T-helper 22 cell (primary cell): ENCODE results near the gene C20orf204.

Source experiments
- DNase-seq: peaks from one replicate; pipeline ENCODE4 v3.0.0-alpha.2; 2020; ENCODE audit warnings: low read depth

The C20orf204 gene

DNA sequence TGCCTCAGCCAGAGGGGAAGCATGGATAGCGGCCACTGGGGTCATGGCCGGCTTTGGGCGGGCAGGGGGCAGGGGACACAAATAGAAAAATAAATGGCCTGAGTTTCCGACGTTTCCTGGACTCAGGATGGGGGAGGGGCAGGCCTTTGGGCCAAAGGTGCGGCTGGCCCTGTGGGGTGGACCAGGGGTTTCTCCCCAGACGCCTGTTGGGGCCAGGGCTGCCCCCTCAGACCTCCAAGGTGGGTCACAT is 20.6 kb downstream of the C20orf204 start:
- DNase-seq = no peak

DNA sequence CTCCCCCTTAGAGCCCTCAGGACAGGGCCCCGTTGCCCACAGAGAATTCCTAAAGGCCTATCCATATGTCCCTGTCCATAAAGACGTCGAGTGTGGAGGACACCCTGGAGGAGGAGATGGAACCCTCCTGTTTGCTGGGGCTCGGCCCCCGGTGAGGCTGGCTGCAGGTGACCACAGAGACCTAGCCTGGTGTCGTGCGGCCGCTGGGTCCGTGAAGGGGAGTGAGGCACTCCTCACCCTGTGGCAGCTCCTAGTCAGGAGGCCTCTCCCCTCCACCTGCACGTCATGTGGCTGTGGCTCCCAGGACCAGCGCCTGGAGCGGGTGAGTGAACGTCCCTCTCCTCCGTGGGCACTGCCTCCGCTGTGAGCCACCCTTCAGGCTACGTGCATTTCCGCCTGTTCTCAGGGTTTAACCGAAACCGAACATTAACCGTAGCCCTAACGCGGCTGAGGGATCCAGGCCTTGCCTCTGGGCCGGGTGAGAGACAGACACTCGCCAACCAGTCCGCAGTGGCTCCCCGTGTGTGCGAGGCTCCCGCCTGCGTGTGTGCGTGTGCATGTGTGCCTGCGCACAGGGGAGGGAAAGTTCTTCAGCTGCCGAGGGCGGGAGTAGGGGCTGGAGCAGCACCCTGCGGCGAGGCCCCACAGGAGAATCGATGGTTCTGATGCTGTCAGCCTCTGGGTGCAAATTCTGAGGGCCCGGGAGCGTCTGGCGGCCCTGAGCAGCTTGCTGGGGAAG is 21.1 kb downstream of the C20orf204 start:
- DNase-seq = no peak

DNA sequence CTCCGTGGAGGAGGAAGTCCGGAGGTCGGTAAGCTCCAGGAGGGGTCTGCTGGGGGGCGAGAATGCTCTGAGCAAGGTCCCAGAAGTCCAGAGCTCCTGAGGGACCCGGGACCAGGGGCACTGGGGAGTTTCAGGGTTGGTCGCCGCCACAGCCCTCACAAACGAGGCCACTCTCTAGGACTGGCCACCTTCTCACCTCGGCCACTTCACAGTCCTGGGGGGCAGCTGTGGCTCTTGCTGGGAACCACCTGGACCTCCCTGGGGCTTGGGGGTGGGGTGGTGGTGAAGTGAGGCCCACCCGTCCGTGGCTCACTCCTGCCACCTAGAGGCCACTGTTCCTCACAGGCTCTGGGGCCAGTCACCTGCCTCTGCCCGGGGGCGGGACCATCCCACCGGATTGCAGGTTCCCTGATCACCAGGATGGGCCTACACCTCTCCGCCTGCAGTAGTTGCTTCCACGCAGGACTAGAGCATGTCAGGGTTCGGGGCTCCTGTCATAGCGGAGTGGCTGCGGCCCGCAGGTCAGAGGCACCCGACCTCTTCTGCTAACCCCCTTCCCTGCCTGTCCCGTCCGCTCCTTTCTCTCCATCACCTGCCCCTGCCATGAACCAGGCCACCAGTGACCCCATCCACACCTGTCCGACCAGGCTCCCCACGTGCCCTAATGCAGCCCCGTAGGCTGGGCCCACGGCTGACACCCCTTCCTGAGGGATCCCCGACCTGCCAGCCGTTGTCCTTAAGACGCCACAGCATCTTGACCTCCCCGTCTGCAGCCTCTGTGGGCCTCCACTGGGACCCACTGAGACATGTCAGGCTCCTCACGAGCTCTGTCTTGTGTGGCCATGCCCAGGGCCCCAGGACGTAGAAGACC is 21.9 kb downstream of the C20orf204 start:
- DNase-seq = peak; percentile 43

GRCh38 chr20:64058536-64058935 is 22.6 kb downstream of the C20orf204 start:
- no peak for DNase-seq

DNA sequence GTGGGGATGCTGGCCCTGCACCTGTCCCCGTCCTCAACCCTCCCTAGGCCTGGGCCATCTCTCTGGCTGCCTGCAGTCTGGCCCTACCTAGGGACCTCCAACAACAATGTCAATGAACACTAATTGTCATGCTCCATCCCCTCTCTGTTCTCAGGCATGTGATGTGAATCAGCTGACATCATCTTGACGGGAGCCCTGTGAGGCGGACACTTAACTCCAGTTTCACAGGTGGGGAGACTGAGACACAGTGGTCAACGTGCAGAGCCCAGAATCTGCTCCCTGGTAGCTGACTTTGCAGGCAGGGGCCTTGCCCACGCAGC is 26.3 kb downstream of the C20orf204 start:
- DNase-seq = no peak

DNA sequence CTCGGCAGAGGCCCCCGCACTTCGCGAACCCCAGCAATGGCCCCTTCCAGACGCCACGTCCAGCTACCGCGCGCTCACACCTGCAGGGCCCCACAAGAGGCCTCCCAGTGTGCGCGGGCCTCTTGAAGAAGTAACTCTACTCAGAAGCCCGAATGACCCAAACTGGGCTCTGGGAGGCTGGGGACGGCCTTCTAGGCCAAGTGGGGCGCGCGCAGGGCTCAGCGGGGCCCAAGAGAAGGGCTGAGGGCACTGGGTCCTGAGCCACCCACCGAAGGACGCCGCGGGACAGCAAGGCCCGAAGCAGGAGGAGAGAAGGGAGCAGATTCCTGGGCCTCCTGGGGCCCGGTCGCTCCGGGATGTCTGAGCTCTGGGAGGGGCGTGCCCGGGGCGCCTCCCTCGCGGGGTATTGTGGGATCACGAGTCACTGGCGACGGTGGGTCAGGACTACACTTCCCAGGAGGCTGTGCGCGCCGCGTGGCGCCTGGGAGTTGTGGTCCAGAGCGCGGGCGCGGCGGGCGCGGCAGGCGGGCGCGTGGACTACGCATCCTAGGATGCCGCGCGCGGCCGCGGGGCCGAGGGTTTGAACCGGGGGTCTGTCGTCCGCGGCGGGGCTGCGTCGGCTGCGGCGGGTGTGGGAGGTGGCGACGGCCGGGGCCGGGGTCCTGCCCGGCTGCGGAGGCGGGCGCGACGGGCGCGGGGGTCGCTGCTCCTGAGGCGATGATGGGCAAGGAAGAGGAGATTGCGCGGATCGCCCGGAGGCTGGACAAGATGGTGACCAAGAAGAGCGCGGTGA is 26.8 kb downstream of the C20orf204 start, which contains the start of gene TCEA2:
TSS of gene TCEA2 (plus strand) at position 603 of the 793 bp plus-strand sequence. CDS start at position 718, 115 bp downstream.
- DNase-seq = peak; percentile 82

GRCh38 chr20:64063389-64064144 is 27.6 kb downstream of the C20orf204 start:
- no peak for DNase-seq

GRCh38 chr20:64064145-64064698 is 28.2 kb downstream of the C20orf204 start:
- DNase-seq = no peak

DNA sequence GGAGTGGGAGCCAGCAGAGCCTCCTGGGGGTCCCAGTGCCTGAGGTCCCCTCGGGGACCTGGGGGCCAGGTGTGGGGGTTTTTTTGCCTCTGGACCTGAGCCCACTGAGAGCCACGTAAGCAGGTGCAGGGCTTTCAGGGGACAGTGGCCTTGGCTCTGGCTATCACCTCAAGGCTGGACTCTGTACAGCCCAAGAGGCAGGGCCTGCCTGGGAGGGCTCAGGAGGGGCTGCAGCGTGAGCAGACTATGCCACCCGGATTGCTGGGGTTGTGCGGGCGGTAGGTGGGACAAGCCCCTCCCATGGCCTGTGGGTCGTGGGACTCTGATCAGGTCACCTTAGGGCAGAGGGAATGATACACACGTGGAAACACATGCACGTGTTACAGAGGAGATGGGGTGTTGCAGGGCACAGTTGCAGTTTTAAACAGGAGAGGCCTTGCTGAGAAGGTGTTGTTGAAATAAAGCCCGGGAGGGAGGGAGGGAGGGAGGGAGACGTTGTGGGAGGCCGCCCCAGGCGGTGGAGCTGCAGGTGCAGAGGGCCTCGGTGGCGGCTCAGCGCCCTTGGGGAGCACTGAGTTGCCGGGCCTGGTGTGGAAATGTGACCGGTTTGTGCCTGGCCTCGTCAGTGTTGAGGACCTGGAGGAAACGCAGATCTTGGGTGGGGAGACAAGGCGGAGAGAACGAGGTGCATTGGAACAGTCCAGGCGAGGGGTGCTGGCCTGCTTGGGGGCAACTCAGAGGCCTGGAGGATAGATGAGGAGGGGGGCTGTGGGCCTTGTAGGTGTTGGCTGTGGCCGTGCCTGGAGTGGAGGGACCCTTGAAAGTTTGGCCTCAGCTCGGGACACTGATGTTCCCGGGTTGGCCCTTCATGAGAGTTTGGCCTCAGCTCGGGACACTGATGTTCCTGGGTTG is 29.3 kb downstream of the C20orf204 start:
- no peak for DNase-seq

GRCh38 chr20:64065974-64066343 is 30.0 kb downstream of the C20orf204 start:
- peak; percentile 48 for DNase-seq

GRCh38 chr20:64067005-64067632 is 31.1 kb downstream of the C20orf204 start:
- DNase-seq = no peak

DNA sequence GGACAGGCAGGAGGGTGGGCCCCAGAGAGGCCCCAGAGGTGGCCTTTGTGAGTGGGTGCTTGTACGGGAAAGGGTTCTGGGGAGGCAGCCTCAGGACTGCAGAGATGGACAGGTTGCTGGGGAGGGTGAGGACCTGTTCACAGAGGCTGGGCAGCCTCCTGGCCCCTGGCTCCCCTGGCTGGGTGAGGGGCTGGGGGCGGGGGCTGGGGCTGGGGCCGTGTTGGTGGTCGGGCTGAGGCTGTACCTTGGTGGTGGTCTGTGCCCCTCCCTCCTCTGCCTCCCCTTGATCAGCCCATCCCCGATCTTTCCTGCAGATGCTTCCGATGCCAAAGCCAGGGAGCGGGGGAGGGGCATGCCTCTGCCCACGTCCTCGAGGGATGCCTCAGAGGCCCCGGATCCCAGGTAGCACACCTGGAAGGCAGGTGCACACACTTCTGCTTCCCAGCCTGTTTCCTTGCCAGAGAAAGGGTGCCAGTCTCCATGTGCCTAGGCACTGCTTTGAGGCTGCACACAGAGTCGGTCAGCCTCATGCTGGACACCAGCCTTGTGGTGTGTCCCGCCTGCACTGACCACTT is 31.8 kb downstream of the C20orf204 start:
- DNase-seq = no peak

DNA sequence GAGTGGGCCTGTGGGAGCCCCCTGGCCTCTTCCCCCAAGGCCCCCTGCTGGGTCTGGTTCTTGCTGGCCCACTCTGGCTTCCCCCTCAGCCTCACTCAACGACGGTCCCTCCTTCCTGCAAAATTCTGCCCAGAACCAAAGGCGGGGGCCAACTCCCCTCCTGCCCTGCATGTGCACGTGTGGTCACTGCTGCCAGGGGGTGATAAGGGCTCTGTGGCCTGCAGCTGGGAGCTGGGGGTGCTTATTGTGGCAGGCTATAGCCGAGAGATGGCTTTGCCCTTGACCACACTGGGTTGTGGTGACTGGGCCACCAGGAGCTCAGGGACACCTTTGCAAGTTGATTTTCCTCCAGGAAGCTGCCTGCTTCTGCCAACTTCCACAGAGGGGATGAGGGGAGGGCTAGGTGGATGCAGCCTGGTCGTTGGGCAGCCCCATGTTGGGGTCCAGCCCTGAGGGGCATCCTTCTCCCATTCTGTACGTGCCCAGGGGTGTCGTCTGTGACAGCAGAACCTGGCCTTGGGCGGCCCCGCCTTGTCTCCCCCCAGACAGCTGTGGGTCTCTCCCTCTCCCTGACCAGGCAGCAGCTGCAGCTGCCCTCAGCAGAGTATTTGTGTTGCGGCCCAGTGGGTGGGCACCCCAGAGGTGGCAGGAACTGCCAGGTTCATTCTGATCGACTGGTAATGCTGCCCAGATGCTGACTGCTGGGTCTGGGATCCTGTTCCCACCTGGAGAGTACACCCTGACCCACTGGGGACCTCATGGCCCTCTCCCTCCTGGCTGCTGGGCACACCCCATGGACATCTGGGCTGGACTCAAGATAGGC is 32.6 kb downstream of the C20orf204 start:
- no peak for DNase-seq

DNA sequence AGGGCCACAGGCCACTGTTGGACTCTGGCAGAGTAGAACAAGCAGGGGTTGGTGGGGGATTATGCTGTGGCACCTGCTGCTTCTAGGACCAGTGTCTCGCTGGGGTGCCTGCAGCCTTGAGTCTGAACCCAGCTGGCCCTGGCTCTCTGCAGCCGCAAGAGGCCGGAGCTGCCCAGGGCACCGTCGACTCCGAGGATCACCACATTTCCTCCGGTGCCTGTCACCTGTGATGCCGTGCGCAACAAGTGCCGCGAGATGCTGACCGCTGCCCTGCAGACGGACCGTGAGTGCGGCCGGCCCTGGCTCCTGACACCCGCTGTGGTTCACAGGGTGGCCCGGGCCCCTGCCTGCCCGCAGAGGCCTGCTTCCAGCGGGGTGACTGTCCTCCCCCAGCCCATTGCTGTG is 33.2 kb downstream of the C20orf204 start:
- no peak for DNase-seq

GRCh38 chr20:64069614-64070243 is 33.7 kb downstream of the C20orf204 start:
- no peak for DNase-seq

- no peak for DNase-seq
Observed at GRCh38 chr20:64070244-64070993, 34.4 kb downstream of the C20orf204 start.
